ENCODE data around the gene ISY1.

Gene ISY1

GRCh38 chr3:129085165-129085715 lies 75.6 kb downstream of the ISY1 start:
- DNase-seq = no peak

DNA sequence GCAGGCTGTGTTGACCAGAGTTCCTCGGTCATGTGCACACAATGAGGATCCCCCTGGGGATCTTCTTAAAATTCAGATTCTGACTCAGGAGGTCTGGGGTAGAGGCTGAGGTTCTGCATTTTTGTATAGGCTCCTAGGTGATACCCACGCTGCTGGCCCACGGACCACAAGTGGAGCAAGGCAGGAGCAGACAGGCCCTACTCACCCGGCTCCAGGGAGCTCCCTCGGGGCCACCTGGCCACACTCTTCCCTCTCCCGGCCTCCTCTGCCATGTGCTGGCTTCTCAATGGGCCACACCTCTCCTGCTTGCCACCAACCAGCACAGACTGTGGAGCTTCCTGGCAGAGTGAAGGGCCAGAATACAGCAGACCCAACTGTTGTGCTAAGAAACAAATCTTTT lies 76.4 kb downstream of the ISY1 start:
- no peak for DNase-seq

GRCh38 chr3:129082026-129082425 lies 78.8 kb downstream of the ISY1 start:
- no peak for DNase-seq

- DNase-seq = no peak
These were observed 79.4 kb downstream of the ISY1 start for GRCh38 chr3:129081503-129081902.

GRCh38 chr3:129078510-129078909 lies 82.4 kb downstream of the ISY1 start:
- no peak for DNase-seq
